OCI-LY7 (cell line): Measurements from ENCODE around the gene ST8SIA2. TPM values are rescaled to one million over a fixed set of nuclear protein-coding genes. Genes with fewer than 3 reads are reported as not detected.

Experiments
- small RNA-seq: library from RNA; depleted of rRNA; stranded (forward); fragments of <200 nt; gene quantifications from one replicate; pipeline ENCODE3, GENCODE V24; 2014
- total RNA-seq, 2 experiments: library from RNA; depleted of rRNA in 1 of 2; stranded (reverse); fragments of >200 nt in 1 of 2; shearing (Covaris generic) in 1 of 2; gene quantifications; 2 replicates each; pipeline ENCODE4 v1.2.3, GENCODE V29; 2014 to 2022

ST8SIA2 gene
- total RNA-seq, 2 experiments from 2014 or later: not detected

Small RNA genes lying within 50 kb of the gene (small RNA-seq; reads per million reads assigned to genes)
- not detected for gene RF01233
